C1 segment of cervical spinal cord (tissue), 14 donors: ENCODE results near the gene LRMDA.

Experiments used
- DNase-seq, 14 donors: peaks; one replicate each; lab custom pipeline; 2025; lab: John Stamatoyannopoulos, UW

The LRMDA gene

GRCh38 chr10:76248649-76249200, 817.3 kb downstream of the LRMDA start:
- DNase-seq, result no peak

DNA sequence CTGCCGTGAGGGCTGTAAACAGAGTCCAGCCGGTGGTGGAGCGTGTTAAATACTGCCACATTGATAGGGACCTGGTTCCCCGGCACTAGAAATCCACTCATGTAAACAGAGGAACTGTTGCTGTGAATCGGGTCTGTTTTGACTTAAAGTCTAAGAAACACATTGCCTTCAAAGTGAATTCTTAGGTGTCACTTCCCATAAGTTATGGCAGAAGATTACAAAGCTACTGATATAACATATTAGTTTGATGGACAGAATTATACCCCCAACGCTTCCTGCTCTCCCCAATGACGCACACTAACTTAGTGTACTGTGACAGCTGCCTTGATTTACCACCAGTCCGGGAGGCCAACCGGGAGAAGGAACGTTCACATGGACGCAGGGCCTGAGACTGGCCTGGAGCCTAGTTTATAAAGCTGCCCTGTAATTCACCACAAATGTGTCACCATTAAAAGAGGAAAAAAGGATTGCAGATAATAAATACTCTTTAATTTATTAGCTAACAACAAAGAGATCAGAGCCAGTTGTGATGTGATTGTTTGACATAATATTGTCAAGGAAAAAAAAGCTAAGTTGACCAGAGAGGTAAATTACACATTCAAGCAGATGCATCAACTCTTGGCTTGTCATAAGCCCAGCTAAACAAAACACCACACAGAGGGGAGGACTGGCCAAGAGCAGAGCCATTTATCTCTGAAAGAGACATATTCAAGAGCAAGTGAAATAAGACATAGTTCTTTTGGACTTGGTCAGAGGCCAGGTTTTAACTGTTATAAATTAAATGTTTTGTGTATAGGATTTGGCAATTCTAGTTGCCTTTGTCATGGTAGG, 820.6 kb downstream of the LRMDA start:
- DNase-seq, result no peak

DNA sequence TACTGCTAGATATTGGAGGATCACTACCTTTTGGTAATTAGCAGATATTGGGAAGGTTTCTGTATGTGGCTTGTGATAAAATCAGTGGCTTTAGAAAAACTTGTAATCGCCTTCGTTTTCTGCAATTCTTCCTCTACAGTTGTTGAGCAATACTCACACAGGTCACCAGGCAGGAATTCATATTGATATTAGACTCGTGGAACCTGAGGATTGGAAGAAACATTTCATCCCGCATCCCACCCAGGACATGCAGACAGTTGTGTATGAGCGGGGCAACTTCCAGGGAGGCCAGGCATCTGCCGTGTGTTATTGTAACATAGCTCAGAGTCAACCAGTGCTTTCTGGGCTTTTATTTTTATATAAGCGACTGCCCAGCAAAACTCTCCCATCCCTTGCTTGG, 821.3 kb downstream of the LRMDA start:
- DNase-seq, result no peak

GRCh38 chr10:76255241-76255640, 823.8 kb downstream of the LRMDA start:
- no peak for DNase-seq

DNA sequence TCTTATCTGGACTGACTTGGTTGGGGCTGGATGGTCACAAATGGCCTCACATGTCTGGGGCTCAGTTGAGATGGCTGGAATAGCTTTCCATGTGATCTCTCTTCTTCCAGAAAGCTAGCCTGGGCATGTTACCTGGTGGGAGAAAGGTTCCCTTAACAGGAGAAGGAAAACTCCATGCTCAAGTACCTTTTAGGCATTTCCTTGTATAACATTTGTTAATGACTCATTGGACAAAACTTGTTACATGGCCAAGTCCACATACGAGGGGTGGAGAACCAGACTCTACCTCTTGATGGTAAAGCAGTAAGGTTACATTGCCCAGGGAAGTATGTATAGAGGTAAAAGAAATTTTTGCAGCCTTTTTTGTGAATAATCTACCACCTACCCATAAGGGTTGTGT, 826.4 kb downstream of the LRMDA start:
- DNase-seq, result no peak

DNA sequence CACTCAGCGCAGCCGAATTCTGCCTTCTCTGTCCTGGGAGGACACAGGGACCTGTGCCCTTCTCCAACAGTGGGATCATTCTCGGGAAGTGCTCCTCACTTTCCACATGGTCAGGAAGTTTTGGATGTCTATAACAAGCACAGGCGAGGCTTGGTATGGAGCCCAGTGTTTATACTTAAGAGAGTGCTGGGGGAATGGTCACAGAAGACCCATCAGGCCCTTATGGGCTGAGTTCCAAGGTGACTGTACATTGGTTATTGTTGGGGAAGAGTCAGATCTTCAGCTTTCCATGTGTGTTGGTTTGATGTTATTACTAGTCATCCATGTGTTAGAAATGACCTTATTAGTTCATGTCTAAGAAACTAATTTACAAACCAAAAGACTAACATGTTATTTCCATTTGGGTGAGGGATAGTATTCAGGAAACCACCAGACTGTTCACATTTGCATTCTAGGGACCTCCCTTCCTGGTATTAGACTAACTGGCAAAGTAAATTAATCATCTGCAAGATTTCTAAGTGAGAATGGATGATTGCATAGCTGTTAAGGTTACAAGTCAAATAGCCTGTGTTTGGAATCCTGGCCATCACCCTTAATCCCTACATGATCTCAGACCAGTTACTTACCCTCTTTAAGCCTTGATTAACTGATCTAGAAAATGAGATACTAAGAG, 834.2 kb downstream of the LRMDA start:
- DNase-seq, result no peak

DNA sequence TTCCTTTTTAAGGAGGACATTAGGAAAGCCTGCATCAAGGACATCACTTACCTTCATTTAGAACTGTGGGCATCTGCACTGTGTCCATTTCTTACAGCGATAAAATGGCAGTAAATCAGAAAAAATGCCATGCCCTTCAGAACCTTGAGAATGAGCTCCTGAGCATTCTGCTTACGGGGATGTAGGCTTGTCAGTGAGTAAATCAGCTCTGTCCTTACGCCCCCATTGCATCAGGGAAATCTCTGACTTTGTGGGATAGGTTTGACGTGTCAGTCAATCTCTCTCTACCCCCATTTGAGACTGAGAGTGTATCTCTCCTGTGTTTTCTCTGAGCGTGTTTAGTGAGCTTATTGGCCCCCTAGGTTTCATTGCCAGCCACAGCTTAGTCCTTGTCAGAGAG, 837.1 kb downstream of the LRMDA start:
- no peak for DNase-seq

GRCh38 chr10:76268954-76269353, 837.5 kb downstream of the LRMDA start:
- DNase-seq, result no peak

GRCh38 chr10:76270464-76270863, 839.0 kb downstream of the LRMDA start:
- DNase-seq, result no peak

DNA sequence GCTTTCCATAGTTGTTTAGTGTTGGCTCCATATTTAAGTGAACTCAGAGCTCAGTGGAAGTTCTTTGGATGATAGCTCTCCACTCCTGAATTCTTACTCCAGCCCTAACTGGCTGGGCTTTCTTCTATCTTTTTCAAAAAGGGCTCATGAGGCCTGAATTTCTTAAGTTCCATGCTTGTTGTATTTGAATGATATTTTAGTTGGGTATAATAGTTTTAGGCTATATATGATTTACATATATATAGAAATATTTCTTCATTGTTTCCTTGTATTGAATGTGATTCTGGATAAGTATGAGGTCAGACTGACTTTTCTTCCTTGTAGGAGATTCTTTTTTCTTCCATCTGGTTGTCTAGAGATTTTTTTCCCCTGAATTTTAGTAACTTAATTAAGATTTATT, 843.5 kb downstream of the LRMDA start:
- no peak for DNase-seq

GRCh38 chr10:76278811-76279460, 847.5 kb downstream of the LRMDA start:
- DNase-seq, result no peak

DNA sequence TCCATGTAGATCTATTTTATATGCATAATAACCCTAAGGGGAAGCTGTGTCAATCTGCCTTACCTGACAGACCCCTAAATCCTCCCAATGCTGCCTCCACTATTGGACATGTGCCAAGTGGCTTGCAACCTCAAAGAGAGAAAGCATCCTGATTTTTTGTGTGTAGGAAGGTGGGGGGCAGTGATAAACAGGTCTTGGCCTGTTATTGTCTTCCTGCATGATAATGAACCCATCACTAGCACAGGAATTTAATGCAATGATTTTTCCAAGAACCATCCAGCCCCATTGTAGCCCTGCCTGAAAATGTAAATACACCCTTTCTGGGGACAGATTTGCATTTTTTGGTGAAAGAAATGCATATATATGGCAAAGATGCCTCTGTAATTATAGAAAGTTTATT, 850.2 kb downstream of the LRMDA start:
- DNase-seq, result no peak

GRCh38 chr10:76282061-76283025, 850.9 kb downstream of the LRMDA start:
- DNase-seq, result no peak

GRCh38 chr10:76284351-76284750, 852.9 kb downstream of the LRMDA start:
- no peak for DNase-seq

DNA sequence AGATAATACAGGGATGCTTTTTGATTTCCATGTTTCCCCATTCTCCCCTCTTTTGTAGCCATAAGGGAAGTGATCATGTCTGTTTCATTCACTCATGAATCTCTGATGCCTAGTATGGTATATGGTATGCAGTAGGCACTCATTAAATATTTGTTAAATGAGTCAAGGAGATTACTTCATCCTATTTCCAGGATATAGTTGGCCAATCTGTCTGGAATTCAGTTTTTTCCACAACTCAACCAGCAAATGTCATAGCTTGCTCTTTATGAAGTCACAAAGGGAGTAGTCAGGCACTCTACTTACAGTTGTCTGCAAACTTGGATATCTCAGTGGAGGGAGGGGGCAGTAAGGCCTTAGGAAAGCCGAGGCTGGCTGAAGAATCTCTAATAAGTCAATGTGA, 853.6 kb downstream of the LRMDA start:
- DNase-seq, result no peak

DNA sequence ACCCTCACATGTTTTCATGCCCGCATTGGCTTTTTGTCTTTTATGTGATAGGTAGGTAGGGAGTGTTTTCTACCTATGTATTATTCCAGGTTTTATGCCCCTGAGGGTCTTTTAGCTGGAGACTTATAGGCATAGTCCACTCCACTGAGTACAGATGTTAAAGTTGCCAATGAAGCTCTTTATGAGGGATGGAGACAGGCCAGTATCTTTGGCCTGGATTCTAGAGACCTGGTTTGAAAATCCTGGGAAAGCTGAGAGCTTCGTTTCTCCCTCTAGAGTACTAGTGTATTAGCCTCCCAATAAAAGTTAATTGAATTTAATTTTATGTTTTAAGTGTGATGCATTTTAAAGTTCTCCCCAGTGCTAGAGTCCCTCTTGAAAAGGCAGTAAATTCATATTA, 854.1 kb downstream of the LRMDA start:
- no peak for DNase-seq

DNA sequence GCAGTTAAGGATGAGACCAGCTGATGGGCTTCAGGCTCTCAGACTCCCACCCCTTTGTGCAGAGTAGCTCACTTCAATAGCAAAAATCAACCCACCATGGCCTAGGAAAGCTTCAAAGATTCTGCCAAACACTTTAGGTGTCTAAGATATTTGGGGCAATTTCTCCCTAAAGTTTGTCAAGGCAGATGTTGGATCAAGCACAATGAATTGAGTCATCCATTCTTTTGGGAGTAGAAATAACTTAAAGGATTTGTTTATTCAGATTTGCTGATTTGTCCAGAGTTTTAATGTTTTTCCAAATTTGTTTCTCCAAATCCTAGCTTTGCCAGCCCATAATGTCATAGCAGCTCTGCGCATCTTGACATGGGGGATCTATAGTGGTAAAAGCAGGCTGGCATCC, 855.1 kb downstream of the LRMDA start:
- no peak for DNase-seq

DNA sequence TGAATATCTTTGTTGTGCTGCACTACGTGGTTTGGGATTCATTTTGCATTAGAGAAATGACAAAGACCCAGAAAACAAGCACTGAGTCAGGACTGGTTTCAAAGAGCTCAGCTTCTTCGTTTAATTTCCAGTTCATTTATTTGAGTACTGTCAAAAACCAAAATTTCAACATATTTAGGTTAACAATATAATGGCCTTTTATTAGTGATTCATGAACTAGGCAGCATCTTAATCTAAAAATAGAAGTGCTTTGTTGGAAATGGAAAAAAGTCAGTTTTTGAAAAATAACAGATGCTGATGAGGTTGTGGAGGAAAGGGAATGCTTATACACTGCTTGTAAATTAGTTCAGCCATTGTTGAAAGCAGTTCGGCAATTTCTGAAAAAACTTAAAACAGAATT, 856.4 kb downstream of the LRMDA start:
- no peak for DNase-seq

DNA sequence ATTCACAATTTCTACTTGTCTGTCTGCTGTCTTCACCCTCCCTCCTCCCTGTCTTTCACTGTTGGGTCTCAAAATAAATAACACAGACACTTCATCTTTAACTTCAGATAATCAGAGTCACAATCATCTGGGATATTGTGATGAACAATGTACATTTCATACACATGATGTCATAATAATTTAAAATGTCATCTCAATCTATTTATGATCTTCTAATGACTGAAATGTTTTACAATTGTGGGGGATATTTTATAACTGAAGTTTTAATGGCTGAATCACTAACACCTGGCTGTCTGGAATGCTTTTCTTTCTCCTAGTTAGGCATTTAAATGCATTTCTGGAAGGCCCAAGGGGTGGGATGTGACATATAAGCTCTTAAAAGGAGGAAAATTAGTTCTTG, 859.8 kb downstream of the LRMDA start:
- DNase-seq, result no peak

DNA sequence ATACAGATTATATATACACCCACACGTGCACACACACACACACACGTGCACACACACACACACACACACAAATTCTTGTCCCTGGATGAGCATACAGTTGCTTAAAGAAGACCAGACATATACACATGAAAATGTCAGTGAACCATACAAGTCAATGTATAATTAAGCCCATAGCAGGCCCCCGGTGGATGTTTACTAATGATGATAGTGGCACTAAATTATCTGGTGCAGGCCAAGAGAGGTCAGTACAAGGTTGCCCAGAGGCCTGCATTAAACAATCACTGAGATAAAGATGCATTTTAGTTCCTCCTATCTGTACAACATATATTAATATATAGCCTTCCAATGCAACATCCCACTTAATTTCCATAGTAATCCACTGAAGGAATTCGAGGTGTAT, 860.5 kb downstream of the LRMDA start:
- no peak for DNase-seq

DNA sequence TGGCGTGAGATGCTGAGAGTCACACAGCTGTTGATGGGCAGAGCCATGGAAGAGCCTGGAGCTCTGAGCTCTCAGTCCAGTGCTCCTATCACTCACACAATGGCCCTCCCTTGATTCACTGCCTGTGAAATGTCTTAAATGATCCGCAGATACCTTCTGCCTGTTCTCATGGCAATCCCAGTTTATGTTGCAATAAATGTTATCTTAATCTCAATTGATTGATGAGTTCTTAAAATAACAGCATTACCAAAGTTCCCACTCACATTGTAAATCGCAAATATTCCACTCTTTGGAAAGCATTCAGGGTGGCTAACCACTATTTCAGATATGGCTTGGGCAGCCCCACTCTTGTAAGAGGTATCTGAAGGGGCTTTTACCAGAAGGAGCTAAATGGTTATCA, 865.5 kb downstream of the LRMDA start:
- no peak for DNase-seq
